ENCODE results near the gene KCNT2.

DNA sequence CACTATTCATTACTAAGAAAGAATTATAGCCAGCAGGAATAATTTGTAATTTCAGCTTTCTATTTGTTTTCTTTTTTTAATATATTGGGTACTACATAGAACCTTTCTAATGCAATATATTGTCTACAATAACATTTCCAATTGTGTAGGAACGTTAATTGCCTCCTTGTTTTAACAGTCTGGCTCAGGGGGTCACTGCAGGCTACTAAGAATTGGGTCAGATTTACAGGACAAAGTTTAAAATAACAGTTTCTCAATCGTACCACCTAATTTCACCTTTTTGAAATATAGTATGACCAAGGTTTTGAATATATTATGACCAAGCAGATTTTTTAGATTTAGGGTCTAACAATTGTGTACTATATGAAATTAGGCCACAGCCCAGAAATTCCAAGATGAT lies 46.0 kb upstream of the KCNT2 start:
- TF ChIP-seq EZH2 (IDR thresholded peaks at IDR 0.05; ENCODE audit: insufficient read depth, low read length) = no peak
- TF ChIP-seq, protein P1, sequence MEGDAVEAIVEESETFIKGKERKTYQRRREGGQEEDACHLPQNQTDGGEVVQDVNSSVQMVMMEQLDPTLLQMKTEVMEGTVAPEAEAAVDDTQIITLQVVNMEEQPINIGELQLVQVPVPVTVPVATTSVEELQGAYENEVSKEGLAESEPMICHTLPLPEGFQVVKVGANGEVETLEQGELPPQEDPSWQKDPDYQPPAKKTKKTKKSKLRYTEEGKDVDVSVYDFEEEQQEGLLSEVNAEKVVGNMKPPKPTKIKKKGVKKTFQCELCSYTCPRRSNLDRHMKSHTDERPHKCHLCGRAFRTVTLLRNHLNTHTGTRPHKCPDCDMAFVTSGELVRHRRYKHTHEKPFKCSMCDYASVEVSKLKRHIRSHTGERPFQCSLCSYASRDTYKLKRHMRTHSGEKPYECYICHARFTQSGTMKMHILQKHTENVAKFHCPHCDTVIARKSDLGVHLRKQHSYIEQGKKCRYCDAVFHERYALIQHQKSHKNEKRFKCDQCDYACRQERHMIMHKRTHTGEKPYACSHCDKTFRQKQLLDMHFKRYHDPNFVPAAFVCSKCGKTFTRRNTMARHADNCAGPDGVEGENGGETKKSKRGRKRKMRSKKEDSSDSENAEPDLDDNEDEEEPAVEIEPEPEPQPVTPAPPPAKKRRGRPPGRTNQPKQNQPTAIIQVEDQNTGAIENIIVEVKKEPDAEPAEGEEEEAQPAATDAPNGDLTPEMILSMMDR (IDR thresholded peaks at IDR 0.05; ENCODE audit: insufficient read depth, low read depth, low read length) = no peak
